Left hindlimb (tissue), 1 donor: ENCODE data around the gene CCL28.

Experiments
- DNase-seq: peaks from one replicate; pipeline ENCODE4 v3.0.0-alpha.2; 2018

The CCL28 gene

DNA sequence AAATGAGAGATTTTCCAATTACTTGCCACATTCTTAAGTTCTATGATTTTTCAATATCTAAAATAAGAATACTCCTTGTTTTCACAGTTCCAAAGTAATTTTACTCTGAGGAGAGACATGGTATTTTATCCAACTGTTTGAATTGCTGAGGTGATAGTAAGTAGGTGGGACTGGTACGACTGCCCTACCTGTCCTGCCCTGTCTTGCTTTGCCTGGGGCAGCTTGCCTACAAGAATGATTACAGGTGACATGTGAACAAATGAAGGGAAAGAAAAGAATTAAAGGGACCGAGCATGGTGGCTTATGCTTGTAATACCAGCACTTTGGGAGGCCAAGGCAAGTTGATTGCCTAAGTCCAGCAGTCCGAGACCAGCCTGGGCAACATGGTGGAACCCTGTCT is 57.4 kb downstream of the CCL28 start:
- no peak for DNase-seq

DNA sequence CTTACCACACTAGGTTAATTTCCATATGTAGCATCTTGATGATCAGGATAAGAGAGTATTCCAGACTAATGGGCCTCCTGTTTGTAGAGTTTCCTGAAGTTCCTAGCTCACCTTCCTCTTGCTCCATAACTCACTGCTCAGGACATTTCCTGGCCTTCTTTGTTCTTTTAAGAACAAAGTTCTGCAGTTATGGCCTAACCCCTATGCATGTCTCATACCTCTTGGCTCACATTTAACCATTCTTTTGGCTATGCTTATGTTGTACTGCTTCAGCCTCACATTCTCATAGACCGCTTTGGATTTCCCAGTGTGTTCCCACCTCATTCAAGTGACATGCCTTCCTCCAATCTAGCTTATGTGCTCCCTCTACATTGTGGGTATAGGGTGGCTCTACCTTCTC is 58.5 kb downstream of the CCL28 start:
- no peak for DNase-seq

DNA sequence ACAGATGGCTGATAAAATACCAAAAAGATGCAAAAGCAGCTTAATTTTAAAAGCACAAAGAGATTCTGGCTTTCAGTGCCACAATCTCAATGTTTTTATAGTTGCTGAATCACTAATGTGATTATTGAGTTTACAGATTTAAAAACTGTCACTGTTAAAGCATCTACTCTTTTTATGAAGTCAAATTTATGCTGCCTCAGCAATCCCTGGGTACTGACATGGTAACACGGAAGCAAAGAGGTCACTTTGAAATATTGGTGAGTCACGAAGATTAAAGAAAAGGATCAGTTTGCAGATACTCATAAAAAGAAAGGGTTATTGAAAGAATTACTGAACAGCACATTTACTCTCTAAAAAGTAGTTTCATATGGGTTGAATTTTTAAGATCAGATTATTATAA is 59.3 kb downstream of the CCL28 start:
- no peak for DNase-seq

- no peak for DNase-seq
Measured at GRCh38 chr5:43352131-43352530, 60.1 kb downstream of the CCL28 start.

- DNase-seq, result no peak
Measured at GRCh38 chr5:43348861-43349363, 63.3 kb downstream of the CCL28 start.

GRCh38 chr5:43348207-43348606 is 64.0 kb downstream of the CCL28 start:
- no peak for DNase-seq

DNA sequence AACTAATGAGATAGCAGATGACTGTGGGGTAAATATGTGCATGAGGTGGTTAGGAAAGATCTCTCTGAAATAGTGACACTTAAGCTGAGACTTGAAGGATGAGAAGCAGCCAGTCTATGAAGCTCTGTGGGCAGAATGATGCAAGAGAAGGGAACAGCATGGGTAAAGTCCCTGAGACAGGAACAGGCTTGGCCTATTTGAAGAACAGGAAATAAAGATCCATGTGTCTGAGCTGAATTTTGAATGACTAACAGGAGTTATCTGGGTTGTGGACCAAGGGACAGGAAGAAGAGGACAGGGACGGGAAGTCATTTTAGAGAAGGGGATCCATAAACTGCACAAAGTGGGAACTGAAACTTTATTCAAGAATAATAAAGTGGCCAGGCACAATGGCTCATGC is 73.3 kb downstream of the CCL28 start:
- no peak for DNase-seq

DNA sequence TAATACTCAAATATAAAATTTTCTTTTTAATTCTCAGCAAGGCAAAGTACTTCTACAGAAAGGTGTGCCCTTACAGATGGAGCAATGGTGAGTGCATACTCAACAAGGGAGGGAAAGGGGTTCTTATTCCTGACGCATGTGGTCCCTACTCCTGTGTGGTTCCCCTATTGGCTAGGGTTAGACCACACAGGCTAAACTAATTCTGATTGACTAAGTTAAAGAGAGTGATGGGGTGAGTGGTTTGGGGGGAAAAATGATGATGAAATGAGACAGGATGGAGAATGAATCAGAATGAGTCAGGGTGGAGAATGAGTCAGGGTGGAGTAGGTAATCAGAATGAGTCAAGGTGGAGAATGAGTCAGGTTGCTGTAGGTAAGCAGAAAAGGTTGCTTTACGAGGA is 76.0 kb downstream of the CCL28 start:
- DNase-seq, result no peak

GRCh38 chr5:43335681-43336080 is 76.5 kb downstream of the CCL28 start:
- no peak for DNase-seq

DNA sequence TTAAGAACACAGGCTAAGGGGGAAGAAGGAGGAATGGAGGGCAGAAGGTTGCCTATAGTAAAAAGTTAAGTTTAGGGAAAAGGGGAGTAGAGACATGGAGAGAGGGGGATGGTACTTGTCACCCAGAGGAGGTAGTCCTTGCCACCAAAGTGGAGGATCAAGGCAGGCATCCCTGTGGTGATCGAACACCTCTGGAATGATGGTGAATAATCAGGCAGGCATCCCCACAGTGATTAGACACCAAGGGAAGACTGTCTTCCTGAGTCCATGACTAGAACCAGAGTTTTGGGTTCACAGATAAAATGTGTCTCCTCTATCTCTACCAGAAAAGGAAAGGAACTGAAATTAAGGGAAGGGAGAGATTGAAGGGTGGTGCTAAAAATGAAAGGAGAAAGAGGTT is 79.8 kb downstream of the CCL28 start:
- no peak for DNase-seq
